ENCODE results near the gene CLDN9. TPM values are rescaled to one million over a fixed set of nuclear protein-coding genes. Genes with fewer than 3 reads are reported as not detected.

The CLDN9 gene
- polyA plus RNA-seq, 1 experiment, result not detected

- no peak for TF ChIP-seq CTCF (IDR thresholded peaks at IDR 0.05; ENCODE audit: insufficient read depth, low read depth, low read length)
- H3K27me3 ChIP-seq (ENCODE audit: control insufficient read depth, insufficient read depth, low read length), result peaks cover 2% of the 10 kb centered on the region; the same call in 1 of the 2 replicates
- ChIA-PET POLR2A (interaction anchor here (0.6 to 0.7 kb wide), 2 partner anchors 811 to 990 kb away, joined by 4 to 21 read pairs; partner anchors contain the start of gene PGP), CTCF (interaction anchor here (1.5 to 9.4 kb wide), 2 partner anchors 17 to 22 kb away, joined by 8 to 97 read pairs; partner anchors contain the start of gene MMP25)
- DNase-seq (ENCODE audit: low read depth), result no peak
- H3K36me3 ChIP-seq (ENCODE audit: control insufficient read depth, insufficient read depth, low read length), result peaks cover 28% of the 10 kb centered on the region
- H3K4me3 ChIP-seq (ENCODE audit: low read depth, low read length), result no peak overlapping the region
Measured at GRCh38 chr16:3025032-3026002, 12.6 kb downstream of the CLDN9 start.

GRCh38 chr16:3026003-3026378 lies 13.3 kb downstream of the CLDN9 start:
- Histone ChIP-seq H3K27me3 (ENCODE audit: control insufficient read depth, insufficient read depth, low read length) (peaks cover 2% of the 10 kb centered on the region; the same call in 1 of the 2 replicates), H3K36me3 (ENCODE audit: control insufficient read depth, insufficient read depth, low read length) (peaks cover 28% of the 10 kb centered on the region), H3K4me3 (ENCODE audit: low read depth, low read length) (no peak overlapping the region)
- no peak for TF ChIP-seq CTCF (IDR thresholded peaks at IDR 0.05; ENCODE audit: insufficient read depth, low read depth, low read length)
- ChIA-PET CTCF (interaction anchor here (1.5 to 9.4 kb wide), 2 partner anchors 16 to 22 kb away, joined by 8 to 97 read pairs; partner anchors contain the start of gene MMP25), POLR2A (no interaction called here)
- no peak for DNase-seq (ENCODE audit: low read depth)

- Histone ChIP-seq H3K36me3 (ENCODE audit: control insufficient read depth, insufficient read depth, low read length) (peaks cover 22% of the 10 kb centered on the region), H3K4me3 (ENCODE audit: low read depth, low read length) (no peak overlapping the region), H3K27me3 (ENCODE audit: control insufficient read depth, insufficient read depth, low read length) (peaks cover 2% of the 10 kb centered on the region; the same call in 1 of the 2 replicates)
- TF ChIP-seq CTCF (IDR thresholded peaks at IDR 0.05; ENCODE audit: insufficient read depth, low read depth, low read length), result no peak
- ChIA-PET CTCF (interaction anchor here (0.6 to 9.4 kb wide), 6 partner anchors 10 to 105 kb away, joined by 3 to 97 read pairs (median 8); partner anchors contain the start of genes BICDL2 and MMP25), POLR2A (no interaction called here)
- DNase-seq (ENCODE audit: low read depth), result no peak
Measured at GRCh38 chr16:3026609-3027488, 14.1 kb downstream of the CLDN9 start.

GRCh38 chr16:3027489-3027795 lies 14.7 kb downstream of the CLDN9 start:
- peaks cover 19% of the 10 kb centered on the region for H3K36me3 ChIP-seq (ENCODE audit: control insufficient read depth, insufficient read depth, low read length)
- ChIA-PET POLR2A (no interaction called here), CTCF (interaction anchor here (0.6 to 9.4 kb wide), 12 partner anchors 6 to 104 kb away, joined by 3 to 97 read pairs (median 6); partner anchors contain the start of genes BICDL2, CLDN9, HCFC1R1 and MMP25)
- peaks cover 5% of the 10 kb centered on the region for H3K27me3 ChIP-seq (ENCODE audit: control insufficient read depth, insufficient read depth, low read length)
- H3K4me3 ChIP-seq (ENCODE audit: low read depth, low read length), result no peak overlapping the region
- no peak for TF ChIP-seq CTCF (IDR thresholded peaks at IDR 0.05; ENCODE audit: insufficient read depth, low read depth, low read length)
- no peak for DNase-seq (ENCODE audit: low read depth)
